GM23338 (cell line): ENCODE data around the gene TJP1. TPM values are rescaled to one million over a fixed set of nuclear protein-coding genes. Genes with fewer than 3 reads are reported as not detected.

Source experiments
- ATAC-seq: fragments of 200-7000 bp; cut with Tn5 transposase; 3 replicates; pipeline ENCODE4 v1.9.1; 2020
- DNase-seq: peaks from one replicate; pipeline ENCODE4 v3.0.0-alpha.2; 2015; ENCODE audit warnings: low spot score
- H2AFZ ChIP-seq: fragments of 200-600 bp; sonication (generic); 2 replicates; pipeline ENCODE4 v1.8.0; 2016; ENCODE audit warnings: antibody characterized with exemption, mild to moderate bottlenecking, moderate library complexity
- H3F3A ChIP-seq: fragments of 200-600 bp; sonication (generic); replicated peaks from 2 replicates; pipeline ENCODE4 v1.8.0; 2017; ENCODE audit warnings: antibody characterized with exemption, mixed run types, low read depth
- H3K27ac ChIP-seq: fragments of 200-600 bp; sonication (generic); 2 replicates; pipeline ENCODE4 v1.6.1; 2016; ENCODE audit warnings: low read depth
- H3K27me3 ChIP-seq: fragments of 200-600 bp; sonication (generic); 2 replicates; pipeline ENCODE4 v1.8.0; 2016; ENCODE audit warnings: mild to moderate bottlenecking, mixed run types, moderate library complexity; ENCODE audit not compliant: insufficient read depth
- H3K36me3 ChIP-seq: fragments of 200-600 bp; sonication (generic); 2 replicates; pipeline ENCODE4 v1.8.0; 2016; ENCODE audit warnings: mild to moderate bottlenecking; ENCODE audit not compliant: insufficient read depth
- H3K4me1 ChIP-seq: fragments of 200-600 bp; sonication (generic); 2 replicates; pipeline ENCODE4 v1.8.0; 2016; ENCODE audit warnings: mild to moderate bottlenecking, moderate library complexity; ENCODE audit not compliant: insufficient read depth
- H3K4me2 ChIP-seq: fragments of 200-600 bp; sonication (generic); 2 replicates; pipeline ENCODE4 v1.7.1; 2017; ENCODE audit warnings: mixed run types
- H3K4me3 ChIP-seq: fragments of 200-600 bp; sonication (generic); 2 replicates; pipeline ENCODE4 v1.6.1; 2016; ENCODE audit warnings: mixed run types
- H3K79me2 ChIP-seq: fragments of 200-600 bp; sonication (generic); replicated peaks from 2 replicates; pipeline ENCODE4 v1.8.0; 2017; ENCODE audit warnings: mild to moderate bottlenecking; ENCODE audit not compliant: insufficient read depth
- H3K9me2 ChIP-seq: fragments of 200-600 bp; sonication (generic); 2 replicates; pipeline ENCODE4 v1.8.0; 2017; ENCODE audit not compliant: insufficient read depth
- H4K20me1 ChIP-seq: fragments of 200-600 bp; sonication (generic); replicated peaks from 2 replicates; pipeline ENCODE4 v1.8.0; 2017; ENCODE audit warnings: mild to moderate bottlenecking; ENCODE audit not compliant: insufficient read depth
- H3K27ac Mint-ChIP-seq: 2 replicates; pipeline ENCODE4 v1.8.0; 2020; ENCODE audit warnings: inconsistent platforms, mild to moderate bottlenecking, moderate library complexity, mixed read lengths
- H3K27me3 Mint-ChIP-seq: 3 replicates; pipeline ENCODE4 v1.8.0; 2022; ENCODE audit warnings: low read depth, mild to moderate bottlenecking, moderate library complexity, mixed read lengths, inconsistent platforms; ENCODE audit not compliant: insufficient read depth, poor library complexity
- H3K36me3 Mint-ChIP-seq: 3 replicates; pipeline ENCODE4 v1.8.0; 2021; ENCODE audit warnings: low read depth, mild to moderate bottlenecking, inconsistent platforms, moderate library complexity, mixed read lengths
- H3K4me1 Mint-ChIP-seq: 3 replicates; pipeline ENCODE4 v1.8.0; 2020; ENCODE audit warnings: mild to moderate bottlenecking, inconsistent platforms, mixed read lengths
- H3K4me3 Mint-ChIP-seq: 3 replicates; pipeline ENCODE4 v1.8.0; 2021; ENCODE audit warnings: moderate library complexity, mild to moderate bottlenecking, inconsistent platforms, mixed read lengths
- H3K9me3 Mint-ChIP-seq: 3 replicates; pipeline ENCODE4 v1.8.0; 2020; ENCODE audit warnings: moderate library complexity, mild to moderate bottlenecking, inconsistent platforms, mixed read lengths
- ETS1 ChIP-seq: IDR thresholded peaks from 2 replicates; pipeline ENCODE4 v1.6.1; 2016; ENCODE audit warnings: antibody characterized with exemption
- JUNB ChIP-seq: IDR thresholded peaks from one replicate; pipeline ENCODE4 v1.6.1; 2016; ENCODE audit warnings: antibody characterized with exemption; ENCODE audit not compliant: unreplicated experiment
- NANOG ChIP-seq: IDR thresholded peaks from 2 replicates; pipeline ENCODE4 v1.6.1; 2016; ENCODE audit warnings: antibody characterized with exemption, borderline replicate concordance
- POLR2AphosphoS5 ChIP-seq: IDR thresholded peaks from 2 replicates; pipeline ENCODE4 v1.6.1; 2016; ENCODE audit warnings: antibody characterized with exemption, low read depth
- REST ChIP-seq: IDR thresholded peaks from one replicate; pipeline ENCODE4 v1.6.1; 2018; ENCODE audit warnings: antibody characterized with exemption; ENCODE audit not compliant: unreplicated experiment
- ZNF331 ChIP-seq: fragments of 250-450 bp; sonication (Bioruptor Pico); IDR thresholded peaks from 2 replicates; pipeline ENCODE4 v1.5.0; 2020; ENCODE audit warnings: low read depth, mild to moderate bottlenecking, moderate library complexity
- ZNF462 ChIP-seq: fragments of 250-450 bp; sonication (Bioruptor Pico); IDR thresholded peaks from 2 replicates; pipeline ENCODE4 v1.5.0; 2020; ENCODE audit warnings: mild to moderate bottlenecking, moderate library complexity
- polyA plus RNA-seq: library from polyadenylated mRNA; unstranded; fragments of >200 nt; fragmentation: Nextera tagmentation; extraction: Ambion mirVana; gene quantifications from 2 replicates; pipeline ENCODE4 v1.2.1, GENCODE V29; 2016
- total RNA-seq: library from RNA; depleted of rRNA; stranded (reverse); fragments of >200 nt; shearing (Covaris generic); gene quantifications from 2 replicates; pipeline ENCODE4 v1.2.3, GENCODE V29; 2014

Gene TJP1
- total and polyA plus RNA-seq, 2 experiments from 2014 or later = 76.2 to 116 TPM

GRCh38 chr15:29674661-29675533 lies 147.4 kb downstream of the TJP1 start:
- no peaks in the 10 kb centered on the region; the same call in 2 of the 3 replicates for H3K9me3 Mint-ChIP-seq
- H4K20me1 ChIP-seq = no peaks in the 10 kb centered on the region
- TF ChIP-seq NANOG (no peak), POLR2AphosphoS5 (peak; percentile 47; the same call in 1 of the 2 replicates)
- H3K27ac Mint-ChIP-seq = no peak overlapping the region
- H3K79me2 ChIP-seq = no peaks in the 10 kb centered on the region
- peaks cover 12% of the 10 kb centered on the region for H3K27me3 ChIP-seq
- H3K36me3 Mint-ChIP-seq = no peaks in the 10 kb centered on the region; the same call in 2 of the 3 replicates
- H3K9me2 ChIP-seq = peaks cover 7% of the 10 kb centered on the region
- H3K36me3 ChIP-seq = no peaks in the 10 kb centered on the region
- DNase-seq (peak; percentile 95), ATAC-seq (peak; percentile 90)
- H3K27ac ChIP-seq = no peak overlapping the region
- H3K4me1 Mint-ChIP-seq = peaks cover 27% of the 10 kb centered on the region
- H3K4me2 ChIP-seq = peak overlapping the region; percentile 90
- H3K4me3 Mint-ChIP-seq = peak overlapping the region; percentile 80
- H2AFZ ChIP-seq = peak overlapping the region; percentile 98
- peaks cover 25% of the 10 kb centered on the region for H3K27me3 Mint-ChIP-seq
- H3F3A ChIP-seq = 0 out of 2 replicates have a peak, but pooled peaks cover 5% of the 10 kb centered on the region
- H3K4me1 ChIP-seq = peaks cover 24% of the 10 kb centered on the region
- peak overlapping the region; percentile 86 for H3K4me3 ChIP-seq

- Mint-ChIP-seq H3K27me3 (peaks cover 27% of the 10 kb centered on the region), H3K27ac (no peak overlapping the region), H3K4me3 (peak overlapping the region; percentile 51), H3K9me3 (no peaks in the 10 kb centered on the region; the same call in 2 of the 3 replicates), H3K4me1 (peaks cover 27% of the 10 kb centered on the region), H3K36me3 (no peaks in the 10 kb centered on the region; the same call in 2 of the 3 replicates)
- no peak overlapping the region for H3K27ac ChIP-seq
- DNase-seq (no peak), ATAC-seq (no peak)
- H3K4me3 ChIP-seq = no peak overlapping the region
- H3K4me2 ChIP-seq = no peak overlapping the region
- H3K79me2 ChIP-seq = no peaks in the 10 kb centered on the region
- H3K4me1 ChIP-seq = peaks cover 23% of the 10 kb centered on the region
- 0 out of 2 replicates have a peak, but pooled peaks cover 14% of the 10 kb centered on the region for H3F3A ChIP-seq
- H3K36me3 ChIP-seq = no peaks in the 10 kb centered on the region
- H4K20me1 ChIP-seq = no peaks in the 10 kb centered on the region
- H3K27me3 ChIP-seq = peaks cover 12% of the 10 kb centered on the region
- H2AFZ ChIP-seq = peak overlapping the region; percentile 9; the same call in 1 of the 2 replicates
- H3K9me2 ChIP-seq = peaks cover 7% of the 10 kb centered on the region
- TF ChIP-seq ETS1 (no peak), REST (no peak), ZNF331 (CRISPR knock-in tag) (no peak), JUNB (no peak), ZNF462 (CRISPR knock-in tag) (no peak)
Measured at GRCh38 chr15:29672923-29673809, 149.1 kb downstream of the TJP1 start.
